ENCODE measurements around the gene ABI3.

The ABI3 gene

GRCh38 chr17:49241040-49241439, 30.5 kb downstream of the ABI3 start:
- no peak for TF ChIP-seq CTCF (IDR thresholded peaks at IDR 0.05)

GRCh38 chr17:49241692-49242397, 31.3 kb downstream of the ABI3 start:
- no peak for TF ChIP-seq CTCF (IDR thresholded peaks at IDR 0.05)

- no peak for TF ChIP-seq CTCF (IDR thresholded peaks at IDR 0.05)
Observed at GRCh38 chr17:49242813-49243212, 32.3 kb downstream of the ABI3 start.

- TF ChIP-seq CTCF (IDR thresholded peaks at IDR 0.05) = no peak
Observed at GRCh38 chr17:49244839-49245238, 34.3 kb downstream of the ABI3 start.

- no peak for TF ChIP-seq CTCF (IDR thresholded peaks at IDR 0.05)
Observed at GRCh38 chr17:49247944-49248343, 37.4 kb downstream of the ABI3 start.

GRCh38 chr17:49249292-49249794, 38.8 kb downstream of the ABI3 start:
- no peak for TF ChIP-seq CTCF (IDR thresholded peaks at IDR 0.05)

- TF ChIP-seq CTCF (IDR thresholded peaks at IDR 0.05) = no peak
Observed at GRCh38 chr17:49249890-49250522, 39.5 kb downstream of the ABI3 start.
